Measurements from ENCODE around the gene CAV1. TPM values are rescaled to one million over a fixed set of nuclear protein-coding genes. Genes with fewer than 3 reads are reported as not detected.

Gene CAV1
- total RNA-seq, 1 experiment from 2014 or later: 168 TPM

DNA sequence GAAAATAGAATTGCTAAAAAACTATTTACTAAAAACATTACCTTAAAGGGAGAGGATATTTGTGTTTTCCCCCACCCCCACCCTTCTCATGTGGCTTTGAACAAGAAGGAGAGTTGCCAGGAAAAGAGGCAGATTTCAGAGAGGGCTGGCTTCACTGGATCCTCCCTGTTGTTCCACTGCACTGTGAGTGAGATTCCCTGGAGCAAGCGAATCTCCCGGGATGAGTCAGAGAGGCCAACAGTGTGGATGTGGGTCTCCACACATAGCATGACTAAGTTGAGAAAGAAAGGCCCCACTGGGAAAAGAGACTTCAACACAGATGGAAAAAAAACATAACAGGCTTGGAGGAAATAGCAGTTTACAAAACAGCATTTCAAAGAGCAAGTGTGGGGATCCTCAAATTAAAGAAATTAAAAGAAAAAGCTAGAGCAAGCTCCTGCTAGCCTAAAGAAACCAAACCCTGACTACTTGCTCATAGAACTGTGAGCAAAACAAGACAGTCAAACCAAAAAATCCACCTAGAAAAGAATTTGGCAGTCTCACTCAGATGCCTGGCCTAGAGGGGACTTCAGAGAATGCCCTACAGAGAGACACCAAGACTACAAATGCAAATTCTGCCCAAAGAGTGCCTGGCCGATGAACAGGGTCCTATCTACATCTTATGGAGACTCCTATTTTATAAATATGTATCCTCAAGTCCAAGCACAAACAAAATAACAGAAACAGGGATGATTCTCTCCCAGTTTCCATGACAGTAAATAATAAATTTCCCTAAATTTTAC, 3.4 kb downstream of the CAV1 start:
- peak; percentile 57 for DNase-seq (ENCODE audit: extremely low read depth, low read depth)

DNA sequence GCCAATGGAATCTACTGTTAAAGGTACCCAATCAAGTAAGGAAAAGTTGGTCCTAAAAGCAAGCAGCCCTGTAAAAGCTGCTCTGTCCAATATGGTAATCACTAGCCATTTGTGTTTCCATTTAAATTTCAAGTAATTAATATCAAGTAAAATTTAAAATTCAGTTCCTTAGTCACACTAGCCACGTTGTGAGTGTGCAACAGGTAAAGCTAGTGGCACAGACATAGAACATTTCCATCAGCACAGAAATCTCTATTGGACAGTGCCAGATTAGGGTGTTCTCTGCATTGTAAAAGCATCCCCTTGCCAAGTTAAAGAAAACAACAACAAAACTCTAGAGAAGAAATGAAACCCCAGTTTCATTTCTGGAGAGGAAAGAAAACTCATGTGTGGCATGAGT, 4.4 kb downstream of the CAV1 start:
- DNase-seq (ENCODE audit: extremely low read depth, low read depth): no peak

DNA sequence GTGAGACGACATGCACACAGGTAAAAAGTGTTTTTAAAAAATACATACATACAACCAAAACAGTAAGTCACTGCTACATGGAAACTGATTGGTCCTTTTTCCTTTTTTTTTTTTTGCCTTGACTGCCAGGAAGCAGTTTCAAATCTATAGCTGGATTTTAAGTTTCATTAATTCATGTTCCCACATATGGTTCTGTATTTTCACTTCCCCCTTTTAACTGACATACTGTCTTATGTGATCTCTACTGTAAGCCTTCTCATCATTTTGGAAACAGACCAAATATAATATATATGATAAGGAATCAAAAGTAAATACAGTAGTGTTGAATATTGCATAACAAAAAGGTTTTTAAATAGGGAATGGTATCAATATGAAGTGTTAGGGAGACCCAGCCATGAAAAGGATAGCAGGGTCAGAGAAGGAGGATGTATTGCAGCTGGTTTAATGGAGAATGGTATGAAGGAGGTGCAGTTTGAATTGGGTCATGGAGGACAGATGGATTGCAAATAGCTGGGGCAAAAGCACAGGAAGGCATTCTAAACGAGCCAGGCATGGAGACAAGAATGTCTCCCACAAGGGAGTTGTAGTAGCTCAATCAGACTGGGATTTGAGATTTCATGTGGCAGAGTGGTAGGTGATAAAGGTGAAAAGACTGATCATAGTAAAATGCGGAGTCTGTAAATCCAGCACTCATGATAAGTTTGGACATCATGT, 5.4 kb downstream of the CAV1 start:
- no peak for DNase-seq (ENCODE audit: extremely low read depth, low read depth)

DNA sequence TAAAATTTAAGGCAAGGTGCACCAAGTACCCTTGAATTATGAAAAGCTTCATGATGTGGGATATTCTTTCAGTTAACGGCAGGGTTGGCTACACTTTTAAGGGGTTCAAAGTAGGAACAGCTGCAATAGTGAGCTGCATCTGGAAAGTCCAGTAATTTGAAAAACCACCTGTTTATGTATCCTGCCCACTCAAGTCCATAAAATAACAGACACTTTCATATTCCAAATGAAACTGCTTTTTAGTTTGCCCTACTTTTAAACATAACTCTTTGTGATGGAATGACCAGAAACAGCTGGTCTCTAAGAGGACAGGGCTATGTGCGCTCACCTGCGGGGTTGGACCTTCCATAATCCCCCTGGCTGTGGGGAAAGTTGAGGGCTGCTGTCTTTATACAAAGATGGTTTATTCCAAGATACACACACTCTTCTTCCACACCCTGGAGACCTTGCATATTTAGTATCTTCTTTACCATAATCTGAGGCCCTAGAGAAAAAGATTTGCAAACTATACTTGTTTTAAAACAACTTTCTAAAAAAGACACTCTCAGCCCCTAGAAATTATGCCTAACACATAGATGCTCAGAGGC, 7.4 kb downstream of the CAV1 start:
- DNase-seq (ENCODE audit: extremely low read depth, low read depth): no peak

DNA sequence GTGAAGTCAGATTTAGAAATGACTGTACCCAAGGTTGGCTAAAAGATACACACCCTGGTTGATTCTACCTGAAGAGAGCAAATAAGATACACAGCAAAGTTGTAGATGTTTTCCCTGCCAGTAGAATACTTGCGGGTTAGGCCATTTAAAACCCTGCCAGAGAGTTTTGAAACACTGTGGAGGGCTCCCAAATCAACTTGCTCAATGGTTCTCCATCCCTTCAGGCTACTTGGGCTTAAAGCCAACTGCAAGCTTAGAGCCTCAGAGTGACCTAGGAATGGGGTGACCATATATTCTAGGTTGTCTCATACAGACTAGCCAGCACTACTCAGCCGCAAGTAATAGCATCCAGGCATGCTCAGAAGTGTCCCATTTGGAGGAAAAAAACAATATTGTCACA, 10.0 kb downstream of the CAV1 start:
- DNase-seq (ENCODE audit: extremely low read depth, low read depth): no peak

DNA sequence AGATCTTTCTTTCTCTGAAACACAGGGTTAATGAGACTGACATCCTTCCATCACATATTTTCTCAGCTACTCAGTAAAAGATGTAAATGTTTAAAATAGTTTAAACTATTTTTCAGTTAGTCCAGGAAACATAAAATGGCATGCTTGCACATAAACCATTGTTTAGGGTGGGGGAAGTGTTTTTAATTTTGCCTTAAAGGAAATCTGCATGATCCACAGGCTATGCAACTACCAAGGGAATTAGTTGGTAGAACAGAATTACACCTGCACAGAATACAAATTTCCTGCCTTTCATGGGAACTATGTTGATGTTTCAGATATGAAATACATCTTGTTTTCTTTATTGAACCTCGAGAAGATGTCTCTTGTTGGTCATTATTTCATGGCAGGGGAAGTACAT, 10.6 kb downstream of the CAV1 start:
- no peak for DNase-seq (ENCODE audit: extremely low read depth, low read depth)

DNA sequence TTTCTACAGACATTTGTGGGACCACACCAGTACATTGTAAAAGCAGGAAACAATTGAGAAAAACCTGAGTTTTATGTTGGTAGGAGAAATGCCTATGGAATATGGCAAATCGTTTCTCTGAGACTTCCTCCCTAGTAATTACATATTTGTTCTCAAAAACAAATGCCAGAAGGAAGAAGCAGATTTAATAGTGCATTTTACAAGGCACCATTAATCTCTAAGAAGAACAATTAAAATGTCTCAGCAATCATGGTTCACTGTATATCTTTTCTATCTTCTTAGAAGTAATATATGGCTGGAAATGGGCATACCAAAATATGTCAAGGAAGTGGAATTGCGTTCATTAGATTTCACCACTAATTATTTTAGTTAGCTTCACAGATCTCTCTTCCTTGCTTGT, 13.3 kb downstream of the CAV1 start:
- no peak for DNase-seq (ENCODE audit: extremely low read depth, low read depth)

DNA sequence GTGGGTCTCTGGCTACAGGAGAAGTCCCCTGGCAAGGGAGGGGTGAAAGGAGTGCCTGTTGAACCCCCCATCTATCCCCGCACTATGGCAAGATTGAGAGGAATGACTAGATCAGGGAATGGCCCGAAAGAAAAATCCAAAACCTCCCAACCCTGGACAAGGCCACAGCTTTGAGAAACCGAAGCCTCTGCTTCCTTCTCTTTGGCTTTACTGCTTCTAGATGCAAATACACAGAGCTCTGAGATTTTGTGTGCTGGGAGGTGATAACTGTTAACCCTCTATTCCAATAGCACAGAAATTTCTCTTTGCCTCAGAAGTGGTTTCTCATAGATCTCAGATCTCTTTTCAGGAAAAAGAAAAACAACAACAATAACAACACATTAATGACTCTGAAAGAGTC, 15.0 kb downstream of the CAV1 start:
- DNase-seq (ENCODE audit: extremely low read depth, low read depth): no peak

DNA sequence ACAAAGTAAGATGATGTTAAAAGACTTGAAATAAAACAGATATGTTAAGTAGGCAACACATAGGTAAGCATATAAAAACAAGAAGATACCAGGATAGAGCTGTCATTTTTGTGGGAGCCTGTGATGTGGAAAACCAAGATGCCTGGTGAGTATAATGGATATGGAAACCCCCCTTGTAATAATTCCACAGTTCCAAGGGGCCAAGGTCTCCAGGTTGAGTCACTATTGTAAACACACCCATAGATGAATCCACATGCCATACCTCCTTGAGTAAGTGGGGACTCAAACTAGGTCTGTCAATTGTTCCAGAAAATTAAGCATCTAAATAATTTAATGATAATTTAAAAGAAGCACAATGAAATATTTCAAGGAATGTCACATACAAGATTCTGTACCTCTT, 15.9 kb downstream of the CAV1 start:
- no peak for DNase-seq (ENCODE audit: extremely low read depth, low read depth)

DNA sequence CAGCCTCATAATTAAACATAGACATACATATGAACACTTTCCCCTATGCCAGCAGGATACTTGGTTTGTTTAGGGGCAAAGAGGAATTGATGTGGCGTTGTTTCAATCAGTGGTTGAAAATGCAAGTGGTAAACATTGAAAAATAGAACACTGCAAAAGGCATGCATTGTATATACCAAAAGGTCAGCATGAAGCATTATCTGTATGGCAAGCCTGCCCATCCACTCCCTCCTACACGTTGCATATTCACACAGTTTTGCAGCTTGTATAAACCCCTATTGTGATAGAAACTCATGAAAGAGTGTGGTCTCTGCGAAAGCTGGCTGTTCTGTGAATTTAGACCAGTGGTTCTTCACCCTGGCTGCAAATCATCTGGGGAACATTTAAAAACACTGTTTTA, 17.1 kb downstream of the CAV1 start:
- no peak for DNase-seq (ENCODE audit: extremely low read depth, low read depth)

DNA sequence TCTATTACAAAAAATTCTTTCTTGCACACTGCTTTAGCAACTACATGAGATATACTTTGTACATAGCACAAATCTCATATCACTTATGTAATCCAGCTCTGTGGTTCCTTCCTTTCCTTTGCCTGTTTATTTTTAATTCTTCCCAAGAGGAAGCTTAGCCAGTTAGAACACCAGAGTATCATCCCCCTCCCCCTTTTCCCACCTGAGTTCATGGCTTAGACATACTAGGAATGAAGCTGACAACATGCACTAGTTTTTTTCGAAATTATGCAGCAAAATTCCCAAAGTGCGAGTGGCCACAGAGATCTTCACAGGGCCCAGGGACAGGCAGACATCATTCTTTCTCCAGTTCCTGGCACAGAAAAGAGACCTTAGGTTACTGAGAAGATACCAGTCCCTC, 17.8 kb downstream of the CAV1 start:
- DNase-seq (ENCODE audit: extremely low read depth, low read depth): peak; percentile 63

DNA sequence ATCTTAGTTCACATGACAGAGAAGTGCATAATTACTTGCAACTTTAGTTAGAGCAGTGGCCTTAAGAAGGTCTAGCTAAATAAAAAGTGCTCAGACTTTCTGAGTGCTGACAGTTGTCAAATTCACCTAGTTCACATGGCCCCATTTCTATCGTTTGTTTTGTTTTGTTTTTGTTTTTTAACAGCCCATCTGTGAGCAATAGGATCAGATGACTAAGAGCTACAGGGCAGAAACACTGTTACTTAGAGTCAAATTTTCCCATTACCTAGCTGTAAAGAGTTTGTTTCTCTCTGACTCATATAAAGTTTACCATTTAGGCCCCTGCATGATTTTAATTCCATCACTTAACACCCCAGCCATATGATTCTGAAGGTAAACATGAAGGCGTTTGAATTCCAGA, 18.8 kb downstream of the CAV1 start:
- DNase-seq (ENCODE audit: extremely low read depth, low read depth): no peak

DNA sequence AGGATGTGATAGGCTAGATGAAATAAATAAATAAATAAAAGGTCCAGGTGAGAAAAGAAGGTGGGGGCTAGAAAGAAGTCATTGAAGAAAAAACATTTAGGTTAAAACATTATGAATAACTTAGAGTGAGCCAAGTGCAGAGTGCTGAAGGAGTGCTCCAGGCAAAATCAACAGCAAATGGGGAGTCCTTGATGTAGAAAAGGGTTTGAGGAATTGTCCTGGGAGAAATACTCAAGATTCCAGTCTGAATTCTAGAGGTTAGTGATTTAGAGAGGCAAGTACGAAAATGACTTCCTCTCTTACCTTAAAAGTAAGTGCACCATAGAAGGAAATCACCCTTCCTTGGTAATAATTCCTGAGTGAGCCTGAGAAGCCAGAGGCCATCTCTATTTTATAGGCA, 19.7 kb downstream of the CAV1 start:
- no peak for DNase-seq (ENCODE audit: extremely low read depth, low read depth)

DNA sequence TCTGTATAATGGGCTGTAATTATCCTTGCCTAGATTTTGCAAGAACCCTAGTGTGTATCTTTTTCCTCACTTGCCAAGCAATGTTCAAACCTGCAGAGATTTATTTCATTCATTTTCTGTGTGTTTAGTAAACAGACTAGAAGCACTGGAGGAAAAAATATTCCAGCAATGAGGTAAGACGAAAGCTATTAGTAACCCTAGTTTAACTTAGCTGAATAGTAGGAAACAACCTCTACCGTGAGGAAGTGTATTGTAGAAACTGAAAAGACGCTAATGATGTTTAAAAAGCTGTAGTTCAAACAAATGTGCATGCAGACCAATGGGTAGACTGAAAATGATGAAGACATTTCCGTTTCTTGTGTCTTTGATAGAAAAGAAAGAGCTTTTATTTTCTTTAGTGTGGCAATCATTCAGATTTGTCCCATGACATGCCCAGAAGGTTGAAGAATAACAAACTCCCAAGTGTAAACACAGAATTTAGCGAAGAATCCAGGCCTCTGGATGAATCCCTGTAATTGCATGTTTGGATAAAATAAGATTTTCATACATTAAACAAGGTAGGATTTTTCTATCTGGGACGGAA, 20.7 kb downstream of the CAV1 start:
- DNase-seq (ENCODE audit: extremely low read depth, low read depth): no peak

DNA sequence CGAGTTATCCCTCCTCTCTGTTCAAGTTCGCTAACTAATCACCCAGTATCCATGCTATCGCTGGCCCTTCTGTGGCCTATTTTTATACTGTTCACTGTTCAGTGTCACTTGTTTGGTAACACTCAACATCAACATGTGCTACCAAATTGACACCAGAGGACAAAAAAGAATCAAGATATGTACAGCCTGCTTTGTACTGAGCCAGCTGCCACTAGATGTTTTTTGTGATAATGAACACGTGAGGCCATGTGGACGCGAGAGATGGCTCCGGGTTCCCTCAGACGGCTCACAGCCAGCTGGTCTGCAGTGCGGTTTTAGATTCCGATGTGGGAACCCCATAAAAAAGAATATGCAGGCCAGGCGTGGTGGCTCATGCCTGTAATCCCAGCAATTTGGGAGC, 21.2 kb downstream of the CAV1 start:
- DNase-seq (ENCODE audit: extremely low read depth, low read depth): no peak

DNA sequence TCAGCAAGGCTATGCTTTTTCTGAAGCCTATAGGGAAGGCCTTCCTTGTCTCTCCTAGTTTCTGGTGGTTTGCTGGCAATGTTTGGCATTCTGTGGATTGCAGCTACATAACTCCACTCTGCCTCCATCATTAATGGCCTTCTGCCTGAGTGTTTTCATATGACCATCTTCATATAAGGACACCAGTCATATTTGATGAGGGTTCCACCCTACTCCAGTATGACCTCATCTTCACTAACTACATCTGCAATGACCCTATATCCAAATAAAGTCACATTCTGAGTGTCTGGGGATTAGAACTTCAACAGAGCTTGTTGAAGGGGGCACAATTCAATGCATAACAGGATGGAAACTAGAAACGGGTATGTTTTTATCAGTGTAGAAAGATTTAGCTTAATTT, 22.1 kb downstream of the CAV1 start:
- DNase-seq (ENCODE audit: extremely low read depth, low read depth): no peak

DNA sequence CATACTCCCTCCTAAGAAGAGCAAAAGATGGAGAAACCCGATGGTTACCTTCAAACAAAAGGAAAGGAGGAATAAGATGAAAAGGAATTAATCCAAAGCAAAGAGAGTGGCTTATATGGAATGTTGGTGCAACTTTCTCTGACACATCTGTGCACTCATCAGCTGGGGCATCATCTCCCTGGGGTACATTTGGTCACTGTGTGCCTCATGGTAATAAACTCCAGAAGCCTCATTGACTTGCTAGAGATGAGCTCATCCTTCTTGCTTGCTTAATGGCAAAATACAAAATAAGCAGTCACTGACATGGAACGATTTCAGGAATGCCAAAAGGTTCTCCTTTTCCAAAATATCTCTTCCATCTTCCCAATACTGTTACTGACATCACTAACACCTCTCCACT, 22.5 kb downstream of the CAV1 start:
- DNase-seq (ENCODE audit: extremely low read depth, low read depth): no peak

DNA sequence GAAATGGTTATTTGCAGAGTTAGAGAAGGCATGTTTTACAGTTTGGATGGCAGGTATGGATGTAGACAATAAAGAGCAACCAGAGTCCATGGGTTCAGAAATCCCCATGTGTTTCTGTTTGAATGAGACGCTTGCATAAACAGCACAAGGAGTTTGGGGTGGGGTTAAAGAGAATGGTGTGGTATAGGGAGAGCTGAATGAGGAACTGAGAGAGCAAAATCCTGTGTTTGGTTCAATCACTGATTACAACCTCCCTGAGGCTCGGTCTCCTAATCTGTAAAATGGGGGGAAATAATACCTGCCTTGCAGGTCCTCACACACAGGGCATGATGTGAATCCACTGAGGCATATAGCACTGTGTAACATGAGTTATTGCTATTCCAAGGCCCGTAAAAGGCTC, 23.7 kb downstream of the CAV1 start:
- DNase-seq (ENCODE audit: extremely low read depth, low read depth): no peak

DNA sequence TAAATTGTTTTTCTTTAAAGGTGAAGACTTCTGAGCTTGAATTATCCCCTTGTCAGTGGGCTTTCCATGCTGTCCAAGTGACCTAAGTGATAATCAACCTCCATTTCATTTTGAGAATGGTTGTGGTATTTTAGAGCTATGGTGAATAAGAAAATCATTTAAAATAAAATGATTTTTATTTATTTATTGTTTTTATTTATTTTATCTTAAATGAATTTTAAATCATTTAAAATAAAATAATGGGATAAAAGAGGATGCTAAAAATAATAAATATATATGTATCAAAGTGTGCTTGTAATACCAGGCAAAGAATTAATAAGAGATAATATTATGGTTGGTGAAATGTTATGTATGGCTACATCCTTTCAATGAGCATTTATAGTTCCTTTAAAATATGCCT, 24.5 kb downstream of the CAV1 start:
- DNase-seq (ENCODE audit: extremely low read depth, low read depth): no peak

DNA sequence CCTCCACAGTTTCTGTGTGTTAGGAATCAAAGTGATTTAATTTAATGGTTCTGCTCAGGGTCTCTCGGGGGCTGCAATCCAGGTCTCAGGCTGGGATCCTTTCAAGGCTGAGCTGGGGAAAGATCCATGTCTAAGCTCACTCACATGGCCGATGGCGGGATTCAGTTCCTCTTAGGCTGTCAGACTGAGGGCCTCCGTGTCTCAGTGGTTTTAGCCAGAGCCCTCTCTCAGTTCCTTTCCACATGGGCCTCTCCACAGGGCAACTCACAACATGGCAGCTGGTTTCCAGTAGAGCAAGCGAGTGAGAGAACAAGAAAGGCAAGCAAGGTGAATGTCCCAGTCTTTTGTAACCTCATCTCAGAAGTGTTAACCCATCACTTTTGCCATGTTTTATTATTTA, 26.9 kb downstream of the CAV1 start:
- DNase-seq (ENCODE audit: extremely low read depth, low read depth): no peak

DNA sequence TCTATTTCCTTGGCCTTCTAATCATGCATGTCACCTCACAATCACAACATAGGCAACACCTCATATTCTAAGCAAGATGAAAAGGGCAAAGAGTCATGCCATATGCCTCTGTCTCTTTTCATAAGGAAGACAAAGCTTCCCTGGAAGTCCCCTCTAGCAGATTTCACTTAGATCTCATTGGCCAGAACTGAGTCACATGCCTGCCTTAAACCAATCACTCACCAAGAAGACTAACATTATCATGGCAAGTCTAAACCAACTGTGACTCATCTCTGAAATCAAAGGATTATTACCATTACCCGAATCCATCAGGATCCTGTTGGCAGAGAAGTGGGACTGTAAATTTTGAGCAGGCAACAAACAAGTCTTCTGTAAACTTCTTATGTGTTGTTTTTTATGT, 27.8 kb downstream of the CAV1 start:
- DNase-seq (ENCODE audit: extremely low read depth, low read depth): no peak

Measured in NCI-H460 (cell line).